Activated naive CD4-positive, alpha-beta T cell treated with anti-CD3 and anti-CD28 coated beads, Interleukin-2, amount 50 U/mL, for 72 hours (primary cell): ENCODE measurements around the gene GIMAP8. TPM values are rescaled to one million over a fixed set of nuclear protein-coding genes. Genes with fewer than 3 reads are reported as not detected.
A peak's percentile ranks its signal among the peaks of the same experiment; 100 is the strongest.

Experiments
- ATAC-seq, 2 donors: fragments of 150-1000 bp; cut with Tn5 transposase; 2 replicates each; pipeline ENCODE4 v1.10.0; 2021; ENCODE audit warnings: mild to moderate bottlenecking in 2 of 2, moderate library complexity in 2 of 2
- DNase-seq, 2 donors: peaks; one replicate each; pipeline ENCODE4 v3.0.0; 2021 to 2022; ENCODE audit warnings: low spot score in 2 of 2
- H3K27ac Mint-ChIP-seq, 2 donors: one replicate each; pipeline ENCODE4 v1.8.0; 2022; ENCODE audit warnings: mild to moderate bottlenecking in 2 of 2, mixed read lengths in 2 of 2
- H3K36me3 Mint-ChIP-seq, 2 donors: one replicate each; pipeline ENCODE4 v1.8.0; 2022; ENCODE audit warnings: mixed read lengths in 2 of 2
- H3K9me3 Mint-ChIP-seq, 2 donors: one replicate each; pipeline ENCODE4 v1.8.0; 2022; ENCODE audit warnings: mixed read lengths in 2 of 2
- total RNA-seq, 2 donors: library from RNA; stranded (reverse); gene quantifications; one replicate each; pipeline ENCODE4 v1.2.3, GENCODE V29; 2022

GIMAP8 gene
- total RNA-seq, 2 donors from 2014 or later: 13.5 to 17.7 TPM

GRCh38 chr7:150409300-150410030 lies 41.0 kb upstream of the GIMAP8 start:
- ATAC-seq (no peak), DNase-seq (no peak)
- no peaks in the 10 kb centered on the region for H3K9me3 Mint-ChIP-seq
- no peaks in the 10 kb centered on the region for H3K36me3 Mint-ChIP-seq
- H3K27ac Mint-ChIP-seq: peak overlapping the region in 1 of 2 donors; percentile 12

GRCh38 chr7:150410131-150410530 lies 40.3 kb upstream of the GIMAP8 start:
- no peak for DNase-seq
- H3K9me3 Mint-ChIP-seq: no peaks in the 10 kb centered on the region
- H3K36me3 Mint-ChIP-seq: no peaks in the 10 kb centered on the region
- no peak for ATAC-seq
- no peak overlapping the region for H3K27ac Mint-ChIP-seq

- Mint-ChIP-seq H3K9me3 (no peaks in the 10 kb centered on the region), H3K27ac (peak overlapping the region; percentile 22 to 30), H3K36me3 (no peaks in the 10 kb centered on the region)
- DNase-seq: no peak
- no peak for ATAC-seq
Observed at GRCh38 chr7:150410680-150411346, 39.6 kb upstream of the GIMAP8 start.

DNA sequence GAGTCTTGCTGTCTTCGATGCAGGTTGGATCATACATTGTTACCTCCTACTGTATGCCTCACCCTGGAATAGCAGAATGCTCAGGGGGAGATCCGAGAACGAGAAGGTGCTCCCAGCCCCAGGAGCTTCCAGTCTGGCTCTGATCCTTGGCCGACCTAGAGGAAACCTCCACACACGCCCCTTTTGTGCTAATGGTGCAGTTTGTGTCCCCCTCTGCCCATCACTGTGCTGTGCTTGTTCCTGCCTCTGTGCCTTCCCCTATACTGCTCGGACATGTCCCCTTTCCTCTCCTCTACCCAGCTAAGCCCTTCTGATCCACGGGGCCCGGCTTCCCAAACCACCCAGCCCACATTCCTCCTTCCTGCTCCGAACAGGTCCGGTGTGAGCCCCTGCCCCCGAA lies 38.8 kb upstream of the GIMAP8 start:
- Mint-ChIP-seq H3K9me3 (no peaks in the 10 kb centered on the region), H3K27ac (peak overlapping the region in 1 of 2 donors; percentile 22), H3K36me3 (no peaks in the 10 kb centered on the region)
- no peak for DNase-seq
- ATAC-seq: no peak

- Mint-ChIP-seq H3K36me3 (no peaks in the 10 kb centered on the region), H3K9me3 (no peaks in the 10 kb centered on the region), H3K27ac (peak overlapping the region in 1 of 2 donors; percentile 22)
- DNase-seq: no peak
- ATAC-seq: no peak
Observed at GRCh38 chr7:150412016-150412415, 38.4 kb upstream of the GIMAP8 start.

- Mint-ChIP-seq H3K36me3 (no peaks in the 10 kb centered on the region), H3K9me3 (no peaks in the 10 kb centered on the region), H3K27ac (peak overlapping the region in 1 of 2 donors; percentile 46)
- peak in 1 of 2 donors; percentile 35 for ATAC-seq
- no peak for DNase-seq
Observed at GRCh38 chr7:150412518-150413488, 37.6 kb upstream of the GIMAP8 start.

DNA sequence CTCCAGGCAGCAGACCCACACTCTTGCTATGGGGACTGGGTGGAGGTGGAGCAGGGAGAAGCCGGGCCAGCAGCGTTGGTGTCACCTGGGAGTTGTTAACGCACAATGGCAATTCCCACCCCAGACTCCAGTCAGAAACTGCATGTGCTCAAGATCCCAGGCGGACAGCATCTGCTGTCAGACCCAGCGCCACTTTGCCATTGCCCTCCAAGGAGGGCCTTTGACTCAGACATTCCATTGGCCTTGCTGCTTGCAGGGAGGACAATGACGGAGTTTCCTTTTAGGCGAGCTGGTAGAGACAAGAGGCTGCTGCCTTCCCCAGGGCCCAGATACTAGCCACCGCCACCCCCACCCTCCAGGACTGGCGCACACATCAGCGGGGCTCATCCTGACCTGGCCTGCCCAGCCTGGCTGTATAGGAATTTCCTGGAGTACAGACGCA lies 36.8 kb upstream of the GIMAP8 start:
- no peaks in the 10 kb centered on the region for H3K36me3 Mint-ChIP-seq
- H3K27ac Mint-ChIP-seq: no peak overlapping the region
- no peaks in the 10 kb centered on the region for H3K9me3 Mint-ChIP-seq
- ATAC-seq: no peak
- no peak for DNase-seq

DNA sequence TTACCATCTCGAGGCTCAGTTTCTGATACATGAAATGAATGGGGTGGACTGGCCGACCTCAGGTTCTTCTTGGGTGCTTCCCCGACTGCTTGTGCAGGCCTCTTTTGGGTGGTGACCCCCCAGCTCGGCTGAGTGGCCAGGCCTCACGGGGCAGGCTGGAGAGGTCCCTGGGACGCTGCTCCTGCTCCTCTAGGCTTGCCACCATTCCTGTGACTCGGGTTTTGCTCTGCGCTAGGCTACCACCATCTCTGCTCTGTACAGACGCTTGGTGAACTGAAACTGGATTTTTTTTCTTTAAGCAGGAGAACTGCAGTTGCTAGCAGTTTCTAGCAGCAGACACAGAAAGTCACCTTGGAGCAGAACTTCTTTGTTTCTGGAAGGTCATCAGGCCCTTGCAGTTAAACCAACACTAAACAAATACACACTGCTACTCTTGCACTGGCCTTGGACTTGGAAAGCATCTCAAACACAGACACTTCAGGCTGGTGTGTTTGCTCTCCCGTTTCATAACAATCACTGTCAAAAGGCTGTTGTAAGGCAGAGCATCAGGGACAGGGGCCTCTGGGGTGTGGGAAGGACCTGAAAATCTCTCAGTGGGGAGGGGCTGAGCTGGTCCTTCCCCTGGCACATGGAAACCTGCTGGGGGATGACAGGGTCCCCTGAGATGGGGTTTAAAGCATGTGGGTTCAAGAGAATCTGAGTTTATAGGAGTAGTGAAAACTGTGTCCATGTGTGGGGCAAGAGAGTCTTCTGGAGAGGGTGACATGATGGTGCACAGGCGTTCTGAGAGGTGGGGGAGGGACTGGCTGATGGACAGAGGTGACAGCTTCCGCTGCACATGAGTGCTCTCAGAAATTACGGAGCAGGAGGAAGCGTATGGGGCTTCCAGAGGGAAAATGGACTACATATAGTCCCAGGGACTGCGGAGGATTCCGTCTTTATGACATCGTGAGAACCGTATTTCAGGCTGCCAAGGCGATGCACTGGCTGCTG lies 35.0 kb upstream of the GIMAP8 start:
- ATAC-seq: no peak
- DNase-seq: no peak
- no peaks in the 10 kb centered on the region for H3K36me3 Mint-ChIP-seq
- H3K27ac Mint-ChIP-seq: peak overlapping the region in 1 of 2 donors; percentile 15
- H3K9me3 Mint-ChIP-seq: no peaks in the 10 kb centered on the region

DNA sequence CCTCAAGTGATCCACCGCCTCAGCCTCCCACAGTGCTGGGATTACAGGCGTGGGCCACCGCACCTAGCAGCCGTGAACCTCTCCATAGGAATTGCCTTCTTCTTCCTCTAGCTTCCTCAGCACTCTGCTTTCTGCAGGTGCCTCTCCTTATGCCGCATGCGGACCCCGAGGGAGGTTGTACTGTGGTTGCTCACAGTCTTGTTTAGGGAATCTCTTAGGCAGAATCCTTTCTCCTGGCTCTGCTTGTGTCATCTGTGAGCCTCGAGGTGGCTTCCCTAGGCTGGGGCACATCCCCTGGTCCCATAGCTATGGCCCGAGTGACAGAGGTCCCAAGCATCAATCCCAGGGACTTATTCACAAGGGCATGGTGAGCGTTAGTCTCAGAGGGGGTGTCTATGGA lies 33.2 kb upstream of the GIMAP8 start:
- H3K27ac Mint-ChIP-seq: no peak overlapping the region
- H3K9me3 Mint-ChIP-seq: no peaks in the 10 kb centered on the region
- ATAC-seq (no peak), DNase-seq (no peak)
- H3K36me3 Mint-ChIP-seq: no peaks in the 10 kb centered on the region

DNA sequence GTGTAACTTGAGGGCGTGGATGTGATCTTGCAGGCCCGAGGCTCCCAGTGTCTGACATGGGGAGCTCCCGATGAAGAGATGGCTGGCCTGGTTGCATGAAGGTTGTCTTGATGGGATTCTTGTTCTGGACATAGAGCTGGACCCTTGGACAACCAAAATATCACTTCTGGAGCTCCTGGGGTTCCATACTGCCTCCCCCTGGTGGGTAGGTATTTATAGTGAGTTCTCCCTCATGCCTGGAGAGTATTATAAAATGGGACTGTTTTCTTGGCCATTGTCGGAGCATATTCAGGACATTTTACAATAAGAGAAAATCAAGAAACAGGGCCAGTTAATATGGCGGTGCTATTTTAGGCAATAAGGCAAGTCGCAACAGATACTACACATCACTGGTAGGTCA lies 32.6 kb upstream of the GIMAP8 start:
- no peak for ATAC-seq

DNA sequence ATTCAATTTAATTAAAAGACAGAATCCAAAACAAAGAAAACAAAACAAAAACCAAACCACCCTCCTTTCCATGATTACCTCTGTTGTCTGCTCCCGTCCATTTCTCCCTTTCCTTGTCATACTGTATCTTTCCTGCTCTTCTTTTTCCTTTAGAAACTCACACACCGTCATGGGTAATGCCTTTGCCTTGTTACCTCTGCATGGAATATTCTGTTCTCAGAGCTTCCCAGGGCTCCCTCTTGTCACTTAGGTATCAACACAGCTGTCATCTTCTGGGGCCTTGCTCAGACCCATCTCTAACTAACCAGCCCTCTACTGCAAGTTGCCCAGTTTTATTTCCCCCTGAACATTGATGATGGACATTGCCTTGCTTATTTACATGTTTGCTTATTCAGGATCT lies 30.2 kb upstream of the GIMAP8 start:
- DNase-seq: peak in 1 of 2 donors; percentile 13
- ATAC-seq: no peak
- Mint-ChIP-seq H3K9me3 (peaks cover 0 to 4% of the 10 kb centered on the region in 2 donors), H3K36me3 (no peaks in the 10 kb centered on the region), H3K27ac (no peak overlapping the region)

More for the DNA sequence above, 32.6 kb upstream of the GIMAP8 start:
- H3K9me3 Mint-ChIP-seq: no peaks in the 10 kb centered on the region
- no peak for DNase-seq
- H3K36me3 Mint-ChIP-seq: no peaks in the 10 kb centered on the region
- no peak overlapping the region for H3K27ac Mint-ChIP-seq

DNA sequence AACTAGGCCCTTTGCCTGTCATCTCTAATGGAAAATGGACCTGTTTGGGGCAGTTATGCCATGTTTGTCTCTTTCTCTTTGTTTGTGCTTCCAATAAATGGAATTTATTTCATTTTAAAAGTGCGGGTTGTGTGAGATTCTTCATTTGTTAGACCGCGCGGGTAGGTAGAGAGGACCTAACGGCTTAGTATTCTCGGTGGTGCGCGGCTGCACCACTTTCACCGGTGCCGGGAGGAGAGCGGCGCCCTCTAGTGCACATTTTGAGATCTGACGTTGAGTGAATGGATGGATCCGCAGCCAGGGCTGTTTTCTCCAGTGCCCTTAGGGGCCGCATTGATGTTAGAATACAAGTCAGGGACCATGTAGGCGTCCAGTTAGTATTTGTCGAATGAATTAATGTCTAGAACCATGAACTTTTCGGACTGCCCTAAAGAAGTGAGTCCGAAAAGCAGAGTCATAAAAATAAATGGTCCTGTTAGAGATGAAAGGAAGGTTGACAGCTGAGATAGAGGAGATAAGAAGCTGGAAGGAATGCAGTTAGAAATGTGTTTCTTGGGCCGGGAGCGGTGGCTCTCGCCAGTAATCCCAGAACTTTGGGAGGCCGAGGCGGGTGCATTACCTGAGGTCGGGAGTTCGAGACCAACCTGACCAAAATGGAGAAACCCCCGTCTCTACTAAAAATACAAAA lies 29.3 kb upstream of the GIMAP8 start:
- Mint-ChIP-seq H3K9me3 (peaks cover 0 to 5% of the 10 kb centered on the region in 2 donors), H3K27ac (peak overlapping the region in 1 of 2 donors; percentile 14), H3K36me3 (no peaks in the 10 kb centered on the region)
- DNase-seq (peak; percentile 83 to 89), ATAC-seq (peak; percentile 99 to 100)

- no peak overlapping the region for H3K27ac Mint-ChIP-seq
- peaks cover 0 to 5% of the 10 kb centered on the region in 2 donors for H3K9me3 Mint-ChIP-seq
- no peaks in the 10 kb centered on the region for H3K36me3 Mint-ChIP-seq
- ATAC-seq (no peak), DNase-seq (no peak)
Observed at GRCh38 chr7:150421831-150422230, 28.6 kb upstream of the GIMAP8 start.

DNA sequence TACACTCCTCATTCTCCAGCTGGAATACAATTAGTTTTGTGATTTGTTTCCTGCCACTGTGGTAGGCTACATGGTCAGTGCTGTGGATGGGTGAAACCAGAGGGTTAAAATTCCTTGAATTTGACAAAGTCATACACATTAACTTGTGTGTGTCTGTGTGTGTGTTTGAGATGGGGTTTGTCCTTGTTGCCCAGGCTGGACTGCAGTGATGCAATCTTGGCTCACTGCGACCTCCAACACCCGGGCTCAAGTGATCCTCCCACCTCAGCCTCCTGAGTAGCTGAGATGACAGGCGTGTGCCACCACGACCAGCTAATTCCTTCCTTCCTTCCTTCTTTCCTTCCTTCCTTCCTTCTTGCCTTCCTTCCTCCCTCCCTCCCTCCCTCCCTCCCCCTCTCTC lies 24.8 kb upstream of the GIMAP8 start:
- no peak overlapping the region for H3K27ac Mint-ChIP-seq
- no peak for ATAC-seq
- DNase-seq: no peak

More for the DNA sequence above, 24.8 kb upstream of the GIMAP8 start:
- Mint-ChIP-seq H3K36me3 (no peaks in the 10 kb centered on the region), H3K9me3 (peaks cover 0 to 5% of the 10 kb centered on the region in 2 donors)
